Parathyroid adenoma (tissue), 2 donors: ENCODE measurements around the gene SP100.

Source experiments
- H2AFZ ChIP-seq: fragments of 300-600 bp; sonication (generic); one replicate; pipeline ENCODE4 v1.7.0; 2017; ENCODE audit warnings: antibody characterized with exemption, mild to moderate bottlenecking
- H3K27ac ChIP-seq: fragments of 300-600 bp; sonication (generic); one replicate; pipeline ENCODE4 v1.7.0; 2017
- H3K27me3 ChIP-seq: fragments of 300-600 bp; sonication (generic); one replicate; pipeline ENCODE4 v1.7.0; 2017; ENCODE audit warnings: low read length; ENCODE audit not compliant: control insufficient read depth, insufficient read depth
- H3K36me3 ChIP-seq: fragments of 300-600 bp; sonication (generic); one replicate; pipeline ENCODE4 v1.7.0; 2017; ENCODE audit warnings: low read length; ENCODE audit not compliant: control insufficient read depth, insufficient read depth
- H3K4me1 ChIP-seq: fragments of 300-600 bp; sonication (generic); one replicate; pipeline ENCODE4 v1.7.0; 2017; ENCODE audit warnings: control low read depth
- H3K4me2 ChIP-seq: fragments of 300-600 bp; sonication (generic); one replicate; pipeline ENCODE4 v1.7.0; 2017; ENCODE audit warnings: low read length
- H3K4me3 ChIP-seq: fragments of 300-600 bp; sonication (generic); one replicate; pipeline ENCODE4 v1.7.0; 2017; ENCODE audit warnings: low read depth, low read length
- H3K79me2 ChIP-seq: fragments of 300-600 bp; sonication (generic); one replicate; pipeline ENCODE4 v1.7.0; 2017; ENCODE audit warnings: control low read depth
- H3K9ac ChIP-seq: fragments of 300-600 bp; sonication (generic); one replicate; pipeline ENCODE4 v1.7.0; 2017; ENCODE audit warnings: mild to moderate bottlenecking
- H3K9me3 ChIP-seq: fragments of 300-600 bp; sonication (generic); one replicate; pipeline ENCODE4 v1.7.0; 2017; ENCODE audit warnings: low read length; ENCODE audit not compliant: control insufficient read depth
- TF ChIP-seq, protein P1 (sequence below): fragments of 300-600 bp; sonication (generic); IDR thresholded peaks from one replicate; pipeline ENCODE4 v1.7.0; 2017; ENCODE audit warnings: antibody characterized with exemption, mild to moderate bottlenecking
- donor health status: primary hyperparathyroidism.

The SP100 gene

GRCh38 chr2:230582851-230583283, 166.9 kb downstream of the SP100 start:
- Histone ChIP-seq H3K27ac (no peak overlapping the region), H3K79me2 (no peaks in the 10 kb centered on the region), H3K27me3 (no peaks in the 10 kb centered on the region), H3K4me2 (no peak overlapping the region), H3K36me3 (no peaks in the 10 kb centered on the region), H2AFZ (no peak overlapping the region), H3K9me3 (no peaks in the 10 kb centered on the region), H3K9ac (no peak overlapping the region), H3K4me3 (no peak overlapping the region), H3K4me1 (no peaks in the 10 kb centered on the region)
- TF ChIP-seq, protein P1, sequence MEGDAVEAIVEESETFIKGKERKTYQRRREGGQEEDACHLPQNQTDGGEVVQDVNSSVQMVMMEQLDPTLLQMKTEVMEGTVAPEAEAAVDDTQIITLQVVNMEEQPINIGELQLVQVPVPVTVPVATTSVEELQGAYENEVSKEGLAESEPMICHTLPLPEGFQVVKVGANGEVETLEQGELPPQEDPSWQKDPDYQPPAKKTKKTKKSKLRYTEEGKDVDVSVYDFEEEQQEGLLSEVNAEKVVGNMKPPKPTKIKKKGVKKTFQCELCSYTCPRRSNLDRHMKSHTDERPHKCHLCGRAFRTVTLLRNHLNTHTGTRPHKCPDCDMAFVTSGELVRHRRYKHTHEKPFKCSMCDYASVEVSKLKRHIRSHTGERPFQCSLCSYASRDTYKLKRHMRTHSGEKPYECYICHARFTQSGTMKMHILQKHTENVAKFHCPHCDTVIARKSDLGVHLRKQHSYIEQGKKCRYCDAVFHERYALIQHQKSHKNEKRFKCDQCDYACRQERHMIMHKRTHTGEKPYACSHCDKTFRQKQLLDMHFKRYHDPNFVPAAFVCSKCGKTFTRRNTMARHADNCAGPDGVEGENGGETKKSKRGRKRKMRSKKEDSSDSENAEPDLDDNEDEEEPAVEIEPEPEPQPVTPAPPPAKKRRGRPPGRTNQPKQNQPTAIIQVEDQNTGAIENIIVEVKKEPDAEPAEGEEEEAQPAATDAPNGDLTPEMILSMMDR, result no peak

DNA sequence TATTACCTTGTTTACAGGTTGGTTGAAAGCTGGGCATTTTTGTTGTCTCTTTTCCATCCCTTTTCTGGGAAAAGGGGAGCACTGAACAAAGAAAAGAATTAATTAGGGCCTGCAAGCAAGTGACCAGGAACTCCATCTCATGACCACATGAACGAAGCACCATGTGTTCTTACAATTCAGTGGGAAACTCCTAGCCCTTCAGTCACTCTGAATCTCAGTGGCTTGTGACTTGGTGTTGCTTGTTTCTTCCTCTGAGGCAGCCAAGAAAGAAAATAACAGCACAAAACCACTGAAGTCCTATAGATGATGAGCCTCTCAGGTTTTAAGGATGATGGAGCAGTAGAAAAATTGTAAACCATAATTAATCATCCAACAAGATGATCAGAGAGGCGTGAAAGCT, 167.6 kb downstream of the SP100 start:
- Histone ChIP-seq H3K4me1 (no peaks in the 10 kb centered on the region), H3K27ac (no peak overlapping the region), H3K36me3 (no peaks in the 10 kb centered on the region), H3K27me3 (no peaks in the 10 kb centered on the region), H3K9me3 (no peaks in the 10 kb centered on the region), H2AFZ (no peak overlapping the region), H3K9ac (no peak overlapping the region), H3K4me2 (no peak overlapping the region), H3K79me2 (no peaks in the 10 kb centered on the region), H3K4me3 (no peak overlapping the region)
- TF ChIP-seq, protein P1, result no peak

- TF ChIP-seq, protein P1, result no peak
- no peaks in the 10 kb centered on the region for H3K27me3 ChIP-seq
- H3K79me2 ChIP-seq, result no peaks in the 10 kb centered on the region
- H3K4me1 ChIP-seq, result no peaks in the 10 kb centered on the region
- no peak overlapping the region for H2AFZ ChIP-seq
- H3K4me3 ChIP-seq, result no peak overlapping the region
- H3K36me3 ChIP-seq, result no peaks in the 10 kb centered on the region
- H3K9ac ChIP-seq, result no peak overlapping the region
- H3K4me2 ChIP-seq, result no peak overlapping the region
- no peaks in the 10 kb centered on the region for H3K9me3 ChIP-seq
- no peak overlapping the region for H3K27ac ChIP-seq
These were observed 170.5 kb downstream of the SP100 start for GRCh38 chr2:230586328-230586982.

DNA sequence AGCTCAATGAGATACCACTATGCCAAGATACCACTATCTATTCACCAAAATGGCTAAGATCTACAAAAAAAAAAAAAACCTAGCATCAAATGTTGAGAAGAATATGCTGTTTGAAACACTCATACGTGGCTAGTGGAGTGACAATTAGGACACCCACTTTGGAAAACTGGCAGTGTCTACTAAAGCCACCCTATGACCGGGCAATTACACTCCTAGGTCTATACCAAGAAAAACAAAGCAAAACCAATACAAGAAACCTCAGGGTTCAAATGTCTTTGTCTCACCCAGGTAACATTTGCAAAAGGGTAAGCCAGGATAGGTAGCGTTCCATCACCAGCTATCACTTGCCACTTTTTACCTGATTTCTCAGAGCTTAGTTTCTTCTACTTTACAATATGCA, 173.0 kb downstream of the SP100 start:
- Histone ChIP-seq H3K4me2 (no peak overlapping the region), H3K4me3 (no peak overlapping the region), H3K4me1 (no peaks in the 10 kb centered on the region), H2AFZ (no peak overlapping the region), H3K27me3 (no peaks in the 10 kb centered on the region), H3K36me3 (no peaks in the 10 kb centered on the region), H3K79me2 (no peaks in the 10 kb centered on the region), H3K9ac (no peak overlapping the region), H3K27ac (no peak overlapping the region), H3K9me3 (no peaks in the 10 kb centered on the region)
- TF ChIP-seq, protein P1, result no peak

- Histone ChIP-seq H3K9ac (no peak overlapping the region), H3K4me2 (no peak overlapping the region), H3K9me3 (no peaks in the 10 kb centered on the region), H3K36me3 (no peaks in the 10 kb centered on the region), H3K27ac (no peak overlapping the region), H3K27me3 (no peaks in the 10 kb centered on the region), H3K4me3 (no peak overlapping the region), H2AFZ (no peak overlapping the region), H3K4me1 (no peaks in the 10 kb centered on the region), H3K79me2 (no peaks in the 10 kb centered on the region)
- TF ChIP-seq, protein P1, result no peak
These were observed 173.6 kb downstream of the SP100 start for GRCh38 chr2:230589497-230590015.
